OCI-LY1 (cell line): ENCODE results near the gene SALL3.

Experiments
- EZH2 ChIP-seq: fragments of 200-600 bp; sonication (generic), shearing (Covaris generic); IDR thresholded peaks from 2 replicates; pipeline ENCODE4 v1.8.0; 2017; ENCODE audit warnings: borderline replicate concordance, mixed run types, mild to moderate bottlenecking, antibody characterized with exemption, low read length, moderate library complexity, mixed read lengths
- TF ChIP-seq, protein P1 (sequence below): fragments of 200-600 bp; sonication (generic), shearing (Covaris generic); IDR thresholded peaks from 2 replicates; pipeline ENCODE4 v1.5.1; 2017; ENCODE audit warnings: mild to moderate bottlenecking, antibody characterized with exemption, low read length, moderate library complexity, mixed read lengths

DNA sequence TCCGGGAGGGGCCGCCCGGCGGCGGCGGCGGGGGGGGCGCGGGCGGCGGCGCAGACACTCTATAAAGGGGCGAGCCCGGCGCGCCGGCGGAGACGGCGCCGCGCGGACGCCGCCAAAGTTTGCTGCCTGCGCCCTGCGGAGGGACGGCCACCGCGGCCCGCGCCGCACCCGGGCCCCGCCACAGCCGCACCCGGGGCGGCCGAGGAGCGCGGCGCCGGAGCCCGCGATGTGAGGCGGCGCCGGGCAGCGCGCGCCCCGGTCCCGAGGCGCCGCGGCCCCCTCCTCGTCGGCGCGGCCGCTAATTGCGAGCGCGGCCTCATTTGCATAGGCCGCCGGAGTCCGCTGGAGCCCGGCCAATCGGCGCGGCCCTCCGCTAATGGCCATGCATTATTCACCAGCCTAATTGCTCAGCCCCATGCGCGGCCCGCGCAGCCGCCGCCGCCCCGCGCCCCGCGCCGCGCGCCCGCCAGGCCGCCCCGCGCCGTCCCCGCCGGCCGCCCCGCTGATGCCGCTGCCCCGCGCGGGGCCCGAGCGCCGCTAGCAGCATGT lies at the start of gene SALL3:
- TF ChIP-seq, protein P1, sequence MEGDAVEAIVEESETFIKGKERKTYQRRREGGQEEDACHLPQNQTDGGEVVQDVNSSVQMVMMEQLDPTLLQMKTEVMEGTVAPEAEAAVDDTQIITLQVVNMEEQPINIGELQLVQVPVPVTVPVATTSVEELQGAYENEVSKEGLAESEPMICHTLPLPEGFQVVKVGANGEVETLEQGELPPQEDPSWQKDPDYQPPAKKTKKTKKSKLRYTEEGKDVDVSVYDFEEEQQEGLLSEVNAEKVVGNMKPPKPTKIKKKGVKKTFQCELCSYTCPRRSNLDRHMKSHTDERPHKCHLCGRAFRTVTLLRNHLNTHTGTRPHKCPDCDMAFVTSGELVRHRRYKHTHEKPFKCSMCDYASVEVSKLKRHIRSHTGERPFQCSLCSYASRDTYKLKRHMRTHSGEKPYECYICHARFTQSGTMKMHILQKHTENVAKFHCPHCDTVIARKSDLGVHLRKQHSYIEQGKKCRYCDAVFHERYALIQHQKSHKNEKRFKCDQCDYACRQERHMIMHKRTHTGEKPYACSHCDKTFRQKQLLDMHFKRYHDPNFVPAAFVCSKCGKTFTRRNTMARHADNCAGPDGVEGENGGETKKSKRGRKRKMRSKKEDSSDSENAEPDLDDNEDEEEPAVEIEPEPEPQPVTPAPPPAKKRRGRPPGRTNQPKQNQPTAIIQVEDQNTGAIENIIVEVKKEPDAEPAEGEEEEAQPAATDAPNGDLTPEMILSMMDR = no peak
- TF ChIP-seq EZH2 = no peak
